HEK293 (cell line): ENCODE results near the gene AGRN.
A peak's percentile ranks its signal among the peaks of the same experiment; 100 is the strongest.

Source experiments
- BCL11A ChIP-seq: fragments of 450-650 bp; formaldehyde crosslinking; IDR thresholded peaks from 2 replicates; pipeline ENCODE4 v1.5.1; 2016; ENCODE audit warnings: low read depth, missing biosample characterization, missing genetic modification characterization
- FEZF1 ChIP-seq: fragments of 450-650 bp; formaldehyde crosslinking; IDR thresholded peaks from 2 replicates; pipeline ENCODE4 v1.5.1; 2016; ENCODE audit warnings: missing biosample characterization, missing genetic modification characterization
- GFI1B ChIP-seq: fragments of 450-650 bp; formaldehyde crosslinking; IDR thresholded peaks from 2 replicates; pipeline ENCODE4 v1.5.1; 2016; ENCODE audit warnings: missing biosample characterization, missing genetic modification characterization
- GLI2 ChIP-seq: fragments of 450-650 bp; formaldehyde crosslinking; IDR thresholded peaks from 2 replicates; pipeline ENCODE4; 2017; ENCODE audit warnings: missing biosample characterization, missing genetic modification characterization, low read depth, borderline replicate concordance
- GLIS1 ChIP-seq: fragments of 450-650 bp; formaldehyde crosslinking; IDR thresholded peaks from 2 replicates; pipeline ENCODE4 v1.5.1; 2016; ENCODE audit warnings: missing biosample characterization, missing genetic modification characterization
- GLIS2 ChIP-seq: fragments of 450-650 bp; formaldehyde crosslinking; IDR thresholded peaks from 2 replicates; pipeline ENCODE4 v1.5.1; 2016; ENCODE audit warnings: missing biosample characterization, missing genetic modification characterization
- IKZF3 ChIP-seq: fragments of 450-650 bp; IDR thresholded peaks from 2 replicates; pipeline ENCODE4 v1.5.0; 2018; ENCODE audit warnings: missing biosample characterization, mild to moderate bottlenecking, missing genetic modification characterization, moderate library complexity
- KLF9 ChIP-seq: fragments of 450-650 bp; formaldehyde crosslinking; IDR thresholded peaks from 2 replicates; pipeline ENCODE4 v1.5.1; 2016; ENCODE audit warnings: missing biosample characterization, missing genetic modification characterization, low read depth
- PRDM4 ChIP-seq: fragments of 450-650 bp; formaldehyde crosslinking; IDR thresholded peaks from 2 replicates; pipeline ENCODE4 v1.5.1; 2017; ENCODE audit warnings: missing biosample characterization, missing genetic modification characterization
- SCRT2 ChIP-seq: fragments of 450-650 bp; formaldehyde crosslinking; IDR thresholded peaks from 2 replicates; pipeline ENCODE4 v1.5.1; 2016; ENCODE audit warnings: missing biosample characterization, missing genetic modification characterization
- SETDB1 ChIP-seq: IDR thresholded peaks from one replicate; pipeline ENCODE4 v1.6.1; 2017; ENCODE audit warnings: mild to moderate bottlenecking, low read length, moderate library complexity, mixed read lengths; ENCODE audit not compliant: insufficient read length
- TRIM28 ChIP-seq: IDR thresholded peaks from 2 replicates; pipeline ENCODE4 v1.6.1; 2011; ENCODE audit warnings: low read length, control low read depth, borderline replicate concordance
- ZNF10 ChIP-seq: fragments of 450-650 bp; formaldehyde crosslinking; IDR thresholded peaks from 2 replicates; pipeline ENCODE4 v1.5.1; 2017; ENCODE audit warnings: missing biosample characterization, missing genetic modification characterization
- ZNF138 ChIP-seq: fragments of 450-650 bp; formaldehyde crosslinking; IDR thresholded peaks from 2 replicates; pipeline ENCODE4 v1.5.1; 2016; ENCODE audit warnings: missing biosample characterization, missing genetic modification characterization, borderline replicate concordance
- ZNF16 ChIP-seq: fragments of 450-650 bp; formaldehyde crosslinking; IDR thresholded peaks from 2 replicates; pipeline ENCODE4 v1.5.1; 2016; ENCODE audit warnings: low read depth, missing biosample characterization, missing genetic modification characterization
- ZNF175 ChIP-seq: fragments of 450-650 bp; formaldehyde crosslinking; IDR thresholded peaks from 2 replicates; pipeline ENCODE4 v1.5.1; 2016; ENCODE audit warnings: missing biosample characterization, missing genetic modification characterization
- ZNF202 ChIP-seq: fragments of 450-650 bp; formaldehyde crosslinking; IDR thresholded peaks from 2 replicates; pipeline ENCODE4 v1.5.1; 2016; ENCODE audit warnings: missing biosample characterization, missing genetic modification characterization, borderline replicate concordance
- ZNF211 ChIP-seq: fragments of 450-650 bp; formaldehyde crosslinking; IDR thresholded peaks from 2 replicates; pipeline ENCODE4 v1.5.1; 2016; ENCODE audit warnings: low read depth, missing biosample characterization, missing genetic modification characterization
- ZNF23 ChIP-seq: fragments of 450-650 bp; formaldehyde crosslinking; IDR thresholded peaks from 2 replicates; pipeline ENCODE4 v1.5.1; 2016; ENCODE audit warnings: missing biosample characterization, missing genetic modification characterization, borderline replicate concordance
- ZNF24 ChIP-seq: fragments of 450-650 bp; formaldehyde crosslinking; IDR thresholded peaks from 2 replicates; pipeline ENCODE4 v1.5.1; 2016; ENCODE audit warnings: missing biosample characterization, missing genetic modification characterization
- ZNF341 ChIP-seq: fragments of 450-650 bp; formaldehyde crosslinking; IDR thresholded peaks from 2 replicates; pipeline ENCODE4; 2016; ENCODE audit warnings: low read depth, missing biosample characterization, missing genetic modification characterization
- ZNF350 ChIP-seq: fragments of 450-650 bp; formaldehyde crosslinking; IDR thresholded peaks from 2 replicates; pipeline ENCODE4 v1.5.0; 2017; ENCODE audit warnings: missing biosample characterization, mild to moderate bottlenecking, missing genetic modification characterization
- ZNF391 ChIP-seq: fragments of 450-650 bp; formaldehyde crosslinking; IDR thresholded peaks from 2 replicates; pipeline ENCODE4 v1.5.1; 2016; ENCODE audit warnings: low read depth, missing biosample characterization, missing genetic modification characterization, borderline replicate concordance
- ZNF513 ChIP-seq: fragments of 450-650 bp; IDR thresholded peaks from 2 replicates; pipeline ENCODE4 v1.5.1; 2018; ENCODE audit warnings: missing biosample characterization, missing genetic modification characterization
- ZNF558 ChIP-seq: fragments of 450-650 bp; formaldehyde crosslinking; IDR thresholded peaks from 2 replicates; pipeline ENCODE4 v1.5.1; 2016; ENCODE audit warnings: missing biosample characterization, missing genetic modification characterization
- ZNF600 ChIP-seq: fragments of 450-650 bp; formaldehyde crosslinking; IDR thresholded peaks from 2 replicates; pipeline ENCODE4 v1.5.1; 2016; ENCODE audit warnings: missing biosample characterization, missing genetic modification characterization
- ZNF610 ChIP-seq: fragments of 450-650 bp; formaldehyde crosslinking; IDR thresholded peaks from 2 replicates; pipeline ENCODE4 v1.5.1; 2016; ENCODE audit warnings: missing biosample characterization, missing genetic modification characterization, borderline replicate concordance
- ZNF664 ChIP-seq: fragments of 450-650 bp; formaldehyde crosslinking; IDR thresholded peaks from 2 replicates; pipeline ENCODE4 v1.5.1; 2016; ENCODE audit warnings: missing biosample characterization, missing genetic modification characterization
- ZNF747 ChIP-seq: fragments of 450-650 bp; formaldehyde crosslinking; IDR thresholded peaks from 2 replicates; pipeline ENCODE4 v1.5.1; 2016; ENCODE audit warnings: missing biosample characterization, missing genetic modification characterization
- ZNF792 ChIP-seq: fragments of 450-650 bp; formaldehyde crosslinking; IDR thresholded peaks from 2 replicates; pipeline ENCODE4 v1.5.1; 2016; ENCODE audit warnings: missing biosample characterization, missing genetic modification characterization
- ZSCAN16 ChIP-seq: fragments of 450-650 bp; formaldehyde crosslinking; IDR thresholded peaks from 2 replicates; pipeline ENCODE4 v1.5.1; 2016; ENCODE audit warnings: missing biosample characterization, missing genetic modification characterization
- ZXDB ChIP-seq: fragments of 450-650 bp; formaldehyde crosslinking; IDR thresholded peaks from 2 replicates; pipeline ENCODE4 v1.5.1; 2016; ENCODE audit warnings: missing biosample characterization, missing genetic modification characterization
- TF ChIP-seq, protein P1 (sequence below): fragments of 450-650 bp; formaldehyde crosslinking; IDR thresholded peaks from 2 replicates; pipeline ENCODE4 v1.5.1; 2016; ENCODE audit warnings: missing biosample characterization, missing genetic modification characterization
- TF ChIP-seq, protein P2 (sequence below): fragments of 450-650 bp; formaldehyde crosslinking; IDR thresholded peaks from 2 replicates; pipeline ENCODE4 v1.5.1; 2016; ENCODE audit warnings: missing biosample characterization, missing genetic modification characterization

The AGRN gene

GRCh38 chr1:995665-996633, 24.0 kb upstream of the AGRN start (continued):
- TF ChIP-seq GLIS1 (tag by site-specific recombination): peak; percentile 14; the same call in 1 of the 2 replicates
- TF ChIP-seq ZNF350 (tag by site-specific recombination): no peak
- TF ChIP-seq ZNF747 (tag by site-specific recombination): no peak
- peak; percentile 49; the same call in 1 of the 2 replicates for TF ChIP-seq ZNF600 (tag by site-specific recombination)
- TF ChIP-seq ZNF391: no peak; the same call in 1 of the 2 replicates
- TF ChIP-seq, protein P1, sequence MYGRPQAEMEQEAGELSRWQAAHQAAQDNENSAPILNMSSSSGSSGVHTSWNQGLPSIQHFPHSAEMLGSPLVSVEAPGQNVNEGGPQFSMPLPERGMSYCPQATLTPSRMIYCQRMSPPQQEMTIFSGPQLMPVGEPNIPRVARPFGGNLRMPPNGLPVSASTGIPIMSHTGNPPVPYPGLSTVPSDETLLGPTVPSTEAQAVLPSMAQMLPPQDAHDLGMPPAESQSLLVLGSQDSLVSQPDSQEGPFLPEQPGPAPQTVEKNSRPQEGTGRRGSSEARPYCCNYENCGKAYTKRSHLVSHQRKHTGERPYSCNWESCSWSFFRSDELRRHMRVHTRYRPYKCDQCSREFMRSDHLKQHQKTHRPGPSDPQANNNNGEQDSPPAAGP: no peak
- no peak for TF ChIP-seq ZNF513 (tag by site-specific recombination)
- no peak for TF ChIP-seq ZNF202
- TF ChIP-seq GLI2 (tag by site-specific recombination): no peak
- TF ChIP-seq, protein P2, sequence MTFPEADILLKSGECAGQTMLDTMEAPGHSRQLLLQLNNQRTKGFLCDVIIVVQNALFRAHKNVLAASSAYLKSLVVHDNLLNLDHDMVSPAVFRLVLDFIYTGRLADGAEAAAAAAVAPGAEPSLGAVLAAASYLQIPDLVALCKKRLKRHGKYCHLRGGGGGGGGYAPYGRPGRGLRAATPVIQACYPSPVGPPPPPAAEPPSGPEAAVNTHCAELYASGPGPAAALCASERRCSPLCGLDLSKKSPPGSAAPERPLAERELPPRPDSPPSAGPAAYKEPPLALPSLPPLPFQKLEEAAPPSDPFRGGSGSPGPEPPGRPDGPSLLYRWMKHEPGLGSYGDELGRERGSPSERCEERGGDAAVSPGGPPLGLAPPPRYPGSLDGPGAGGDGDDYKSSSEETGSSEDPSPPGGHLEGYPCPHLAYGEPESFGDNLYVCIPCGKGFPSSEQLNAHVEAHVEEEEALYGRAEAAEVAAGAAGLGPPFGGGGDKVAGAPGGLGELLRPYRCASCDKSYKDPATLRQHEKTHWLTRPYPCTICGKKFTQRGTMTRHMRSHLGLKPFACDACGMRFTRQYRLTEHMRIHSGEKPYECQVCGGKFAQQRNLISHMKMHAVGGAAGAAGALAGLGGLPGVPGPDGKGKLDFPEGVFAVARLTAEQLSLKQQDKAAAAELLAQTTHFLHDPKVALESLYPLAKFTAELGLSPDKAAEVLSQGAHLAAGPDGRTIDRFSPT: 0 out of 2 replicates have a peak, but pooled peaks have one; percentile 13
- TF ChIP-seq ZNF16 (tag by site-specific recombination): no peak
- TF ChIP-seq ZNF792 (tag by site-specific recombination): no peak
- TF ChIP-seq ZNF211 (tag by site-specific recombination): no peak
- TF ChIP-seq PRDM4 (tag by site-specific recombination): no peak
- no peak for TF ChIP-seq ZNF138 (tag by site-specific recombination)
- no peak for TF ChIP-seq ZNF23
- no peak for TF ChIP-seq ZNF558 (tag by site-specific recombination)
- no peak for TF ChIP-seq ZNF664 (tag by site-specific recombination)
- TF ChIP-seq BCL11A (tag by site-specific recombination): 0 out of 2 replicates have a peak, but pooled peaks have one; percentile 58
- TF ChIP-seq SETDB1: no peak
- TF ChIP-seq ZNF24 (tag by site-specific recombination): no peak
- TF ChIP-seq IKZF3 (tag by site-specific recombination): no peak
- TF ChIP-seq ZNF341 (tag by site-specific recombination): 0 out of 2 replicates have a peak, but pooled peaks have one; percentile 9
- TF ChIP-seq ZXDB (tag by site-specific recombination): no peak
- TF ChIP-seq ZSCAN16: no peak
- TF ChIP-seq TRIM28: no peak
- no peak for TF ChIP-seq ZNF175 (tag by site-specific recombination)
- TF ChIP-seq ZNF610 (tag by site-specific recombination): no peak
- TF ChIP-seq SCRT2 (tag by site-specific recombination): no peak
- no peak for TF ChIP-seq ZNF10 (tag by site-specific recombination)
- peak; percentile 68 for TF ChIP-seq KLF9 (tag by site-specific recombination)
- peak; percentile 46 for TF ChIP-seq FEZF1 (tag by site-specific recombination)
- peak; percentile 63 for TF ChIP-seq GLIS2
- TF ChIP-seq GFI1B (tag by site-specific recombination): no peak
